Breast epithelium (tissue), 3 donors: ENCODE data around the gene RELN.

ENCODE experiments used
- POLR2A ChIP-seq: fragments of 450-650 bp; IDR thresholded peaks from one replicate; pipeline ENCODE4 v1.6.1; 2016; ENCODE audit warnings: antibody characterized with exemption, mild to moderate bottlenecking, moderate library complexity
- POLR2AphosphoS5 ChIP-seq, 3 donors: sonication (generic); formaldehyde crosslinking; IDR thresholded peaks; one replicate each; pipeline ENCODE4 v1.6.1; 2017; ENCODE audit warnings: antibody characterized with exemption in 3 of 3
- TF ChIP-seq, protein P1 (sequence below), 3 donors: fragments of 450-650 bp; IDR thresholded peaks; one replicate each; pipeline ENCODE4 v1.5.1; 2016 to 2017; ENCODE audit warnings: antibody characterized with exemption in 3 of 3, mild to moderate bottlenecking in 3 of 3, moderate library complexity in 3 of 3

GRCh38 chr7:103809229-103809994, 180.0 kb downstream of the RELN start:
- TF ChIP-seq POLR2A (no peak), POLR2AphosphoS5 (IDR thresholded peaks at IDR 0.05) (no peak)
- TF ChIP-seq, protein P1, sequence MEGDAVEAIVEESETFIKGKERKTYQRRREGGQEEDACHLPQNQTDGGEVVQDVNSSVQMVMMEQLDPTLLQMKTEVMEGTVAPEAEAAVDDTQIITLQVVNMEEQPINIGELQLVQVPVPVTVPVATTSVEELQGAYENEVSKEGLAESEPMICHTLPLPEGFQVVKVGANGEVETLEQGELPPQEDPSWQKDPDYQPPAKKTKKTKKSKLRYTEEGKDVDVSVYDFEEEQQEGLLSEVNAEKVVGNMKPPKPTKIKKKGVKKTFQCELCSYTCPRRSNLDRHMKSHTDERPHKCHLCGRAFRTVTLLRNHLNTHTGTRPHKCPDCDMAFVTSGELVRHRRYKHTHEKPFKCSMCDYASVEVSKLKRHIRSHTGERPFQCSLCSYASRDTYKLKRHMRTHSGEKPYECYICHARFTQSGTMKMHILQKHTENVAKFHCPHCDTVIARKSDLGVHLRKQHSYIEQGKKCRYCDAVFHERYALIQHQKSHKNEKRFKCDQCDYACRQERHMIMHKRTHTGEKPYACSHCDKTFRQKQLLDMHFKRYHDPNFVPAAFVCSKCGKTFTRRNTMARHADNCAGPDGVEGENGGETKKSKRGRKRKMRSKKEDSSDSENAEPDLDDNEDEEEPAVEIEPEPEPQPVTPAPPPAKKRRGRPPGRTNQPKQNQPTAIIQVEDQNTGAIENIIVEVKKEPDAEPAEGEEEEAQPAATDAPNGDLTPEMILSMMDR (IDR thresholded peaks at IDR 0.05), result no peak
